H1 (cell line): ENCODE measurements around the gene SF3B3.

Experiments used
- ATF2 ChIP-seq: IDR thresholded peaks from 2 replicates; pipeline ENCODE4 v1.6.1; 2012; ENCODE audit warnings: low read length, inconsistent platforms
- CTCF ChIP-seq, 3 experiments: IDR thresholded peaks; 1 replicate in 2 of 3; 2 replicates in 1 of 3; pipeline versions ENCODE4 v1.5.1 to v1.6.1; 2011; ENCODE audit warnings: low read length in 3 of 3, mild to moderate bottlenecking in 3 of 3, inconsistent platforms in 2 of 3, low read depth in 1 of 3, moderate library complexity in 1 of 3; ENCODE audit not compliant: insufficient read depth in 1 of 3; ENCODE audit errors: control extremely low read depth in 1 of 3
- EZH2 ChIP-seq: fragments of 200-600 bp; sonication (generic); IDR thresholded peaks from 2 replicates; pipeline ENCODE4 v1.7.1; 2012; ENCODE audit warnings: low read depth, mild to moderate bottlenecking, moderate library complexity, low read length, inconsistent platforms; ENCODE audit not compliant: severe bottlenecking
- HDAC6 ChIP-seq: IDR thresholded peaks from one replicate; pipeline ENCODE4 v1.7.1; 2012; ENCODE audit warnings: low read depth, mild to moderate bottlenecking, inconsistent platforms, low read length, moderate library complexity
- JUN ChIP-seq: IDR thresholded peaks from 2 replicates; pipeline ENCODE4 v1.6.1; 2011; ENCODE audit warnings: low read depth, mild to moderate bottlenecking, improper control_type of control experiment, low read length
- NRF1 ChIP-seq: IDR thresholded peaks from 2 replicates; pipeline ENCODE4 v1.6.1; 2011; ENCODE audit warnings: mild to moderate bottlenecking, low read depth, low read length, improper control_type of control experiment
- PHF8 ChIP-seq: fragments of 200-600 bp; sonication (generic); conservative IDR thresholded peaks from 2 replicates; pipeline ENCODE4 v1.7.1; 2012; ENCODE audit warnings: low read depth, mild to moderate bottlenecking, inconsistent platforms, low read length, moderate library complexity
- POLR2A ChIP-seq, 2 experiments: IDR thresholded peaks; 1 replicate in 1 of 2; 2 replicates in 1 of 2; pipeline ENCODE4 v1.6.1; 2011; ENCODE audit warnings: low read depth in 2 of 2, low read length in 2 of 2, mild to moderate bottlenecking in 2 of 2; ENCODE audit errors: control extremely low read depth in 1 of 2
- RBBP5 ChIP-seq: IDR thresholded peaks from 2 replicates; pipeline ENCODE4 v1.7.1; 2012; ENCODE audit warnings: low read depth, mild to moderate bottlenecking, inconsistent platforms, low read length, moderate library complexity, borderline replicate concordance
- TEAD4 ChIP-seq: IDR thresholded peaks from 2 replicates; pipeline ENCODE4 v1.6.1; 2012; ENCODE audit warnings: low read depth, low read length, inconsistent platforms, mixed read lengths
- ZNF274 ChIP-seq: IDR thresholded peaks from 2 replicates; pipeline ENCODE4 v1.7.0; 2012; ENCODE audit warnings: low read length, borderline replicate concordance; ENCODE audit errors: extremely low read depth
- TF ChIP-seq, protein P1 (sequence below): IDR thresholded peaks from 2 replicates; pipeline ENCODE4 v1.6.1; 2011; ENCODE audit warnings: low read length, improper control_type of control experiment
- TF ChIP-seq, protein P2 (sequence below): IDR thresholded peaks from 2 replicates; pipeline ENCODE4 v1.6.1; 2011; ENCODE audit warnings: low read depth, mild to moderate bottlenecking, low read length; ENCODE audit not compliant: insufficient read depth

GRCh38 chr16:70495425-70496182, 28.0 kb upstream of the SF3B3 start:
- TF ChIP-seq HDAC6, result no peak
- TF ChIP-seq, protein P1, sequence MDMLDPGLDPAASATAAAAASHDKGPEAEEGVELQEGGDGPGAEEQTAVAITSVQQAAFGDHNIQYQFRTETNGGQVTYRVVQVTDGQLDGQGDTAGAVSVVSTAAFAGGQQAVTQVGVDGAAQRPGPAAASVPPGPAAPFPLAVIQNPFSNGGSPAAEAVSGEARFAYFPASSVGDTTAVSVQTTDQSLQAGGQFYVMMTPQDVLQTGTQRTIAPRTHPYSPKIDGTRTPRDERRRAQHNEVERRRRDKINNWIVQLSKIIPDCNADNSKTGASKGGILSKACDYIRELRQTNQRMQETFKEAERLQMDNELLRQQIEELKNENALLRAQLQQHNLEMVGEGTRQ, result no peak
- no peak for TF ChIP-seq ATF2
- TF ChIP-seq CTCF (IDR thresholded peaks at IDR 0.05; ENCODE audit: control extremely low read depth in 1 of 3, insufficient read depth in 1 of 3, low read depth in 1 of 3, low read length in 3 of 3), result no peak
- no peak for TF ChIP-seq RBBP5
- no peak for TF ChIP-seq ZNF274
- TF ChIP-seq, protein P2, sequence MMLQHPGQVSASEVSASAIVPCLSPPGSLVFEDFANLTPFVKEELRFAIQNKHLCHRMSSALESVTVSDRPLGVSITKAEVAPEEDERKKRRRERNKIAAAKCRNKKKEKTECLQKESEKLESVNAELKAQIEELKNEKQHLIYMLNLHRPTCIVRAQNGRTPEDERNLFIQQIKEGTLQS, result no peak
- no peak for TF ChIP-seq POLR2A (IDR thresholded peaks at IDR 0.05; ENCODE audit: control extremely low read depth in 1 of 2, low read depth in 2 of 2, low read length in 2 of 2)
- TF ChIP-seq EZH2, result no peak
- no peak for TF ChIP-seq NRF1
- no peak for TF ChIP-seq JUN
- TF ChIP-seq TEAD4, result no peak
- no peak for TF ChIP-seq PHF8
